Activated effector memory CD4-positive, alpha-beta T cell treated with Interleukin-2 at 50 U/mL for 16 hours (primary cell): ENCODE measurements around the gene OSBP.

Source experiments
- DNase-seq: peaks from one replicate; pipeline ENCODE4 v3.0.0-alpha.2; 2020

Gene OSBP

DNA sequence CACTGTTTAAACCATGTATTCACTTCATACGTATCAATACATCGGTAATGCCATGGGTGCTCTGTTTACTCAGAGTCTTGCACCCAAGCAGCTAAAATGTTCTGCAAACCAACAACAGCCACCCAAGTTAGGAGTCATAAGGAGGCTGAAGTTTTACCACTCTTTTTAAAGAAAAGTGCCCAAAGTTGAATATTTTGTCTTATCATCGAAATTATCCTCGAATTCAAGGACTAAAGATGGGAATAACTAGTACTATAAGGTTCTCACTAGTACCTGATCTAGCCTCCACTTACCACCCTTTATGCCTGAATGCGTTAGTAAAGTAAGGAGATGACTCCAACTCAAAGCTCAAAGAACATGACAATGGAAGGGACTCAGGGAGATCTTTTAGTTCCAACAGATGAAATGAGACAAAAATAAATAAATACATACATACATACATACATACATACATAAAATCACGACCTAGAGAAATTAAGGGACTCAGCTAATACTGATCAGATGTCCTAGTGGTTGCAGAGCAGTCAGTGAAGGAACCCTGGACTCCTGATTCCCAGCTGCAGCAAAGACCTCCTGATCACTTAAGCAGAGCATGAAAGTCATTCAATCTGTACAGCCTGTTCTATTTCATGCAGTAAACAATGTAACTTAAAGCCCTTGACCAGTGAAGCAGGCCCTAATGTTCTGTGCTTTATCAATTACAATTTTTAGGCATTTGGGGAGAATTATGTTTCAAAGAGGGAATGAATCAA, 7.7 kb downstream of the OSBP start:
- no peak for DNase-seq

DNA sequence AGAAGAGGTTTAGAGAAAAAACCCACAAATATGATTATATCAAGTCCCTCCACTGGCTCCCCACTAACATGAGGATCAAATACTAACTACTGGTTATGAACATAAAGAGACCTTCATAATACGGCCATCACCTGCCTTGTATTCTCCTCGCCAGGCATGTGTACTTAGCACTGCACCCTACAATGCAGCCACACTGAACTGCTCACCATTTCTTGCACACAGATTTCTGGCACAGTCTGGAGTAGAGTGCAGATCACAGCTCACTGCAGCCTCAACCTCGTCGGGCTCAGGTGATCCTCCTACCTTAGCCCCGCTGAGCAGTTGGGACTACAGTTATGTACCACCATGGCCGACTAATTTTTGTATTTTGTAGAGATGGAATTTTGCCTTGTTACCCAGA, 13.1 kb downstream of the OSBP start:
- DNase-seq: no peak

DNA sequence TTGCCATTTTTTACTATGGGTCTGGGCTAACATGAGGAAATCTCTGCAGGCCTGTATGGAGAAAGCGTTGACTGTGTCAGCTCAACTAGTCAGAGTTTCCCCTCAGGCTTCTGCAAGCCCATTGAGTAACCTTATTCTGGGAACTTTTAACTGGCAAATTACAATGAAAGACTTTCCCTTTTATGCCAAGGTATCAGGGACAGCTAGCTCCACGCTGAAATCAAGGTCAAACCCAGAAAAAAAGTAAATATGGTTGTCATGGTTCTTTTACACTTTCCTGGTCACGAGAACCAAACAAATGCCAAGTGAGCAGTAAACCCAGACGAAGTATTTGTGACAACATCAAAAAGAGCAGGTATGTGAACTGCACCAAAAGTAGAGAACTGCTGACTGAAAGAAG, 13.8 kb downstream of the OSBP start:
- DNase-seq: no peak

GRCh38 chr11:59600636-59601035, 14.9 kb downstream of the OSBP start:
- DNase-seq: no peak

- no peak for DNase-seq
These were observed 15.3 kb downstream of the OSBP start for GRCh38 chr11:59600234-59600633.

DNA sequence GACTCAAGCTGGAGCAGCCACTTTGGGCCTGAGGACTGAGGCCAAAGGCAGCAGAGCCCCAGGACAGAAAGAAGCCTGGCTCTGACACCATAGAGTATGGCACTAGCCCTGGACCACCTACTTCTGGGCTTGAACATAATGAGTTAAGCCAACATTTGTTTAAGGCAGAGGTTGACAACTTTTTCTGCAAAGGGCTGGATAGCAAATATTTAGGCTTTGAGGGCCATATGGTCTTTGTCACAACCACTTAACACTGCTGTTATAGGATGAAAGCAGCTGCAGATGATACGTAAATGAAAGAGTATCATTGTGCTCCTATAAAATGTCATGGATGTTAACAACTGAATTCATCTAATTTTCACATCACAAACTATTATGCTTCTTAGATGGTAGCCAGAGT, 16.6 kb downstream of the OSBP start:
- no peak for DNase-seq

- no peak for DNase-seq
These were observed 31.3 kb downstream of the OSBP start for GRCh38 chr11:59584294-59584693.

GRCh38 chr11:59582006-59582405, 33.6 kb downstream of the OSBP start:
- DNase-seq: no peak

GRCh38 chr11:59578369-59578768, 37.2 kb downstream of the OSBP start:
- DNase-seq: no peak

DNA sequence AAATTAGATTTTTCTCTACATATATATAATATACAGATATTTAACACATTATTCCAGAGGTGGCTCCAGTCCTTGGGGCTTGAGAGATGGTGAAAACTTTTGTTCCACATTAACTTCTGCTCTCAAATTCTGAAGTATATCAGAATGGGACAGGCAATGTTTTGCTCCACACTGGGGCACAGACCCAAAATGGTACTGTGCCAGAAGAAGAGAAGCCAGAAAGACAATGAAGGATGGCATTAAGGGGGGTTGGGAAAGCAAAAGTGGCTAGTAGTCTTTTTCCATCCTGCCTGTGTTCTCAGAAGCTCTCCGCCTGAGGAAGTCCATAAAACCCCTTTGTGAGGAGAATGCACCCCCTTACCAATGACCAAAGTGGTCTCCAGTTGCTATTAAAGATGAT, 40.1 kb downstream of the OSBP start:
- DNase-seq: no peak

GRCh38 chr11:59574932-59575502, 40.6 kb downstream of the OSBP start:
- DNase-seq: no peak

GRCh38 chr11:59574467-59574866, 41.1 kb downstream of the OSBP start:
- no peak for DNase-seq

DNA sequence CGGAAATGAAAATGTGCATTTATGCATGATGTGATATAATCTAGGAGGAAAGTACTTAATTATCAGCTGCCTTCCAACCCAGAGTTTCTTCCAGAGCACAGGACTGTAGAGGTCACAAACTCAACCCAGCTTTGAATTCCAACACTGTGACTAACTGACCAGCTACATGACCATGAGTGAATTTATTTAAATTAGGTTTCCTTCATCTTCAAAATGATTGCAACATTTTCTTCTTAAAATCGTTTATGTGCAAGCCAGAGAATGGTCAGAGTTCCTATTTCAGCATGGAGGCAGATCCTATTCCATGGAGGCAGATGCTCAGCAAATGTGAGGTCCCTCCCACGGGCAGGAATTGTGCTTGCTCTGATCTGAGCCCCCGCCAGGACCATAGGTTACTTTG, 42.4 kb downstream of the OSBP start:
- no peak for DNase-seq

DNA sequence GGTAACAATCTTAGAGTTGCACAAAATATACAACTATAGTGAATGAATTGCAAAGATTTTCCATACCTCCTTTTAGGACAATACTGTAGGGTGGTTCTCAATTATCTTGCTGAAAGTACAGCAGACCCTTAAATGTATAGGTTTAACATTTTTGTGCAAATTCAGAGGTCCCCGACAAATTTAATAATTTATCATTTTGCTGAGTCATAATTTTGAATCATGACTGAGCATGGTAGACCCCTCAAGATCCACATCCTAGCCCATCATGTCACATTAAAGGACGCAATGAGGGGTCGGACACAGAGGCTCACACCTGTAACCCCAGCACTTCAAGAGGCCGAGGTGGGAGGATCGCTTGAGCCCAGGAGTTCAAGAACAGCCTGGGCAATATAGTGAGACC, 43.5 kb downstream of the OSBP start:
- DNase-seq: no peak

- DNase-seq: no peak
These were observed 53.3 kb downstream of the OSBP start for GRCh38 chr11:59562292-59562691.

DNA sequence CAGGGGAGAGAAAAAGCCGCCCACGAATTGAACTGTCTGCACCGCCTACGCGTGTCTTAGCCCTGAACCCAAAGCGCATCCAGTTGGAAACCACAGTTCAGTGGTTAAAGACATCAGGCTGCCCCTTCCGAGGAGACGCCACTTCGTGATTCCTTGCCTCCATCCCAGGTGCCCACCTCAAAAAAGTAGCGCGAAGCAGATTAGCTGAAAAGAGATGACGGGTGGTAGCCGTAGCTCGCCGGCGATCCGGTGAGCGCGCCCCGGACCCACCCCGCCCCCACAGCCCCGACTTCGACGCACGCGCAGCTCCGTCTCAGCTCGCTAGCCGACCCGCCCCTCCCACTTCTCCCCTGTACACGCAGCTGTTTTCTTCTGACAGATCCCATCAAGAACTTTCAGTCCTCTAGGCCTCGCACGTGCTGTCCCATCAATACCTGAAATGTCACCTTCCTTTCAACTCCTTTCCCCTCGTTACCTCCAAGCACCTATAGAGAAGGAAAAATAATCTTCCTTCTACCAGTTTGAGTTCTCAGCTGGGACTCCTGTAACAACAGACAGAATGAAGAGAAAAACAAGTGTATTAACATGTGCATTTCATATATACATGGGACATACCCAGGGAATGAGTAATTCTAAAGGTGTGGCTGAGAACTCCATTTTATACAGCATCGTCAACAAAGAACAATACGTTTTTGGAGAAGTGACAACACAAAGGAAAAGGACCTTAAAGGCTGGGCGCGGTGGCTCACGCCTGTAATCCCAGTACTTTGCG, 54.7 kb downstream of the OSBP start:
- DNase-seq: peak; percentile 68

DNA sequence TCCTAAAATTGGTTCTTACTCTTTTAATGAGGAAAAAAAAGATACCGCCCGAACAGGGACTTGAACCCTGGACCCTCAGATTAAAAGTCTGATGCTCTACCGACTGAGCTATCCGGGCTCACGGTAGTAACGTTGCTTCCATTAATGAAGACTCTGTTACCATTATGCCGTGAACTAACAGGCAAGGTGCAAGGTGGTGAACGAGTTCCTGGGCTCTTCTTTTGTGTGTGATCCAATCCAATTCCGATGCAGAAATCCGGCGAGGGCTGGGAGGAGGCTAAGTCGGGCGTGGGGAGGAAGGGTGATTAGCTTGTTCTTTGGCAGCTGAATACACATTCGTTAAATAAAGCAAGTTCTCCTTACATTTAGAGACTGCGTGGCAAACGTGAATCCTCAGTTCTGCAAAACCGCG, 55.3 kb downstream of the OSBP start:
- peak; percentile 44 for DNase-seq

DNA sequence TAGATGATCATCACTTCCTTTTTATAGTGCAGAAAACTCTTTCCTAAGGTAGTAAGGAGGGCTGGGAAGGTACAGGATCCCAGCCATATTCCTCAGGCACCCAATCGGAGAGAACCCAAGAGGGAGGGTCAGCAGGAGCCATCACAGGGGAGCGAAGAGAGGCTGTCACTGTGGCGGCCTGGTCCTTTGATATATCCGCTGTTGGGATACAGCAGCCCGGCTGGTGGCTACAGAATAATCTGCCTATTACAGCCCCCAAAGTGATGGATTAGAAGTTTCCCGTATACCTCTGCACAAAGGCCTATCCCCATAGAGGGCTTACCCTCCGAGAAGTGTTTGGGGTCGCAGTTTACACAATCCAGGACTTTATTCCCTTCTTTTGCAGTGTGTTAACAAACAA, 55.7 kb downstream of the OSBP start:
- DNase-seq: no peak

DNA sequence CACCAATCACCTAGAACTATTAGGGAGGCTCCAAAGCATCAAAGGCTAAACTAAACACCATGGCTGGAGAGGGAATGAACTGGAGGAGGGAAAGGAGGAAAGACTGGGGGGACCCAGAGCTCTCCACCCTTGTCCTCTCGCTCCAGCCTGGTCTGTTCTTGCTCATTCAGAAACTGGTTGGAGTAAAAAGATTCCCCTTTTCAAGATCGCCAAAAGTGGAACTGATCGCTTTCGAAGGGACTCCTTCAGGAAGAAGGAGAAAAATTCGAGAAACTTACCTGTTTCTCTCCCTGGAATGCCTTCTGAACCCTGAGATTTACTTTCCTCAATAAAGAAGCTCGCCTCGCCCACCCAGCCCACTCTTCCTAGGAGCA, 57.3 kb downstream of the OSBP start:
- no peak for DNase-seq

DNA sequence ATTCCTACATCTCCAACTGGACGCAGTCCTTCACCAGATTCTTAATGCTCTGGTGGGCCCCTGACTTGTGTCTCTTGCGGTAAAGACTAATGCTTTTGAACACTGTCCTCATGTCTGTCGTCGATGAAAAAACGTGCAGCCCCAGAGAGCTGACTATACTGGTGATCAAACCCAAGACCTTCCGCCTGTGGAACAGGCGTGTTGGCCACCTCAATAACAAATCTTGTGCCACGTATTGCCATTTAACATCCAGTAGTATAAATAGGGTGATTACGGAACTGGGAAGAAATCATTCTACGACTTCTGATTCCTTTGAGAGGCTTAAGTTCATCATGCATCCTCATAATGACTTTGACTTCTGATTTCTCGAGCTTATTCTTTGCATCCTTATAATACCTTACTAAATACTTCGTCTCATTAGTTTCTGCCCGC, 58.6 kb downstream of the OSBP start:
- DNase-seq: no peak

DNA sequence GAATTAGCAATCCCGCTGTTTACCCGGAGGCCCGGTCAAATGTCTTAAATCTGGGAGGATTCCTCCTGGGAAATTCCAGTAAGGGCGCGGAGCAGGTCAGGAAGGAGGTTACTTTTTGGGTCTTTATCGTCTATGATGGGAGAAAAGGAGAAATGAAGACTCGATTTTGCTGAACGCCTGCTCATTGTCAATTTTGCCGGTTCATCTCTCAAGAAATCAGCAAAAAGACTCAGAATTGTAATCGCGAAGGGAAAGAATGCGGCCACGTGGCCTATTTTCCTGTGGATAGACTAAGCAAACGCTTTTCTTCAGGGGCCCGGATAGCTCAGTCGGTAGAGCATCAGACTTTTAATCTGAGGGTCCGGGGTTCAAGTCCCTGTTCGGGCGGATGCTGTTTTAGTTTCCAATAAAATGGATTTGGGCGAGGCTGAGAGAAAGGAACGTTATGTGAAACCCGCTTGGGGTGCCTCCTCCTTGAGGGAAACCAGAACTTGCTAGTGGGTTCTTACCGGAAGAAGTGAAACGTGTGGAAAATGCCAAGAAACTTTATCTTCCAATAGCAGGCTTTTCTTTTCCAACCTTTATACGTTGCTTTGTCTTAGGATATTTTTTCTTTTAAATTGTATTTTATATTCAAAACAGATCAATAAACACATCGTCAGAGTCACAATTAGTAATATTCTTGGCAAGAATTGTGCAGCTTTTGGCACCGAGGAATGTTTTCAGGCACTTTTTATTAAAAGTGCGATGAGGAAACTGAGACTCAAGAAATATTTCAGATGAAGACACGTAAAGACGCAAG, 59.3 kb downstream of the OSBP start:
- DNase-seq: peak; percentile 30

DNA sequence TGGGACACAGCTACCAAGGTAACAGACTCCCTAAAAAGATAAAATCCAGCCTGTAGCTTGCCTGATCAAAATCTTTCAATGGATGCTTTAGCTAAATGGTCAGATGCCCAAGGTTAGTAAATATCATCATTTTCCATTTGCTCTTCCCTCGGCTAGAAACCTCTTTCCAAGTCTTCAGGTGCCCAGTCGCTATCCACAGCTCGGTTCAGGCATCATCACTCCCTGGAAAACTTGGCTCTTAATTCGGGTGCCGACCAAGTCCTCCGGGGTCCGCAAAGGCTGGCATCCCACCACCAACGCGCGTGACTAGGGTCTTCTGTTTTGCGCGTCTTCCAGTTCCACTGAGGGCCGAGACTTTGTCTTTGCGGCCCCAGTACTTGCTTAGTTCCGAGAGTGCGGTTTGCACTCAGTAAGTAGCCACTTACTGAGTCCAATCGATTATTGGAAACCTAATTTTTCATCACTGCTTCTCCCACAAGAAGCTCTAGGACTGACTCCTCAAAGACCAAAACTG, 59.9 kb downstream of the OSBP start:
- no peak for DNase-seq

- no peak for DNase-seq
These were observed 62.3 kb downstream of the OSBP start for GRCh38 chr11:59553323-59553722.
